ENCODE measurements around the gene EVX2. TPM values are rescaled to one million over a fixed set of nuclear protein-coding genes. Genes with fewer than 3 reads are reported as not detected.

EVX2 gene
- total RNA-seq, 2 experiments from 2014 or later: not detected

GRCh38 chr2:176080540-176081375 lies 3.0 kb downstream of the EVX2 start:
- Histone ChIP-seq H3K4me1 (ENCODE audit: insufficient read depth, low read length) (peaks cover 30% of the 10 kb centered on the region), H3K36me3 (ENCODE audit: insufficient read depth, low read length) (no peaks in the 10 kb centered on the region), H3K4me3 (ENCODE audit: low read length) (no peak overlapping the region), H3K9me3 (ENCODE audit: control insufficient read depth in 1 of 2, insufficient read depth in 1 of 2, low read length in 2 of 2) (peaks cover 71 to 77% of the 10 kb centered on the region in 2 experiments), H3K27ac (ENCODE audit: low read depth in 1 of 2, low read length in 2 of 2) (no peak overlapping the region), H3K27me3 (ENCODE audit: control insufficient read depth in 1 of 2, insufficient read depth in 2 of 2, low read length in 2 of 2) (peaks cover 85 to 92% of the 10 kb centered on the region in 2 experiments)
- peak overlapping the region; percentile 60 for H3K4me3 Mint-ChIP-seq
- intact Hi-C loops (cut with DNase I, micrococcal nuclease): loop anchor here (5.0 to 10.0 kb wide), 3 partner anchors 37 to 1746 kb away; partner anchors contain the start of genes HOXD10 (in 1 of the 2) and SP9 (in 1 of the 2)
- H3K36me3 Mint-ChIP-seq (ENCODE audit: low read depth): peaks cover 56% of the 10 kb centered on the region
- peaks cover 29% of the 10 kb centered on the region for H3K4me1 Mint-ChIP-seq (ENCODE audit: low read depth)
- ATAC-seq (ENCODE audit: poor library complexity) (no peak), DNase-seq (peak in 1 of 14 experiments; percentile 41)
- H3K27ac Mint-ChIP-seq: peak overlapping the region; percentile 75
- peaks cover 16% of the 10 kb centered on the region for H3K9me3 Mint-ChIP-seq
- no peak for TF ChIP-seq CTCF (IDR thresholded peaks at IDR 0.05)
- CTCF ChIA-PET: no interaction called here
- H3K27me3 Mint-ChIP-seq: peaks cover 86% of the 10 kb centered on the region
- POLR2A ChIA-PET: no interaction called here

- Mint-ChIP-seq H3K4me1 (ENCODE audit: low read depth) (peaks cover 29% of the 10 kb centered on the region), H3K36me3 (ENCODE audit: low read depth) (peaks cover 49% of the 10 kb centered on the region), H3K9me3 (peaks cover 19% of the 10 kb centered on the region), H3K4me3 (peak overlapping the region; percentile 73), H3K27me3 (peaks cover 86% of the 10 kb centered on the region), H3K27ac (peak overlapping the region; percentile 83)
- ChIA-PET CTCF (no interaction called here), POLR2A (no interaction called here)
- peaks cover 30% of the 10 kb centered on the region for H3K4me1 ChIP-seq (ENCODE audit: insufficient read depth, low read length)
- H3K9me3 ChIP-seq (ENCODE audit: control insufficient read depth in 1 of 2, insufficient read depth in 1 of 2, low read length in 2 of 2): peaks cover 63 to 83% of the 10 kb centered on the region in 2 experiments
- ATAC-seq (ENCODE audit: poor library complexity) (no peak), DNase-seq (peak in 2 of 14 experiments; percentile 16 to 41)
- TF ChIP-seq CTCF (IDR thresholded peaks at IDR 0.05): no peak
- intact Hi-C loops (cut with DNase I, micrococcal nuclease): loop anchor here (5.0 to 10.0 kb wide), 4 partner anchors 32 to 1745 kb away; partner anchors contain the start of genes HOXD10 (in 1 of the 2) and SP9 (in 1 of the 2)
- H3K36me3 ChIP-seq (ENCODE audit: insufficient read depth, low read length): no peaks in the 10 kb centered on the region
- peaks cover 85 to 92% of the 10 kb centered on the region in 2 experiments for H3K27me3 ChIP-seq (ENCODE audit: control insufficient read depth in 1 of 2, insufficient read depth in 2 of 2, low read length in 2 of 2)
- H3K4me3 ChIP-seq (ENCODE audit: low read length): no peak overlapping the region
- H3K27ac ChIP-seq (ENCODE audit: low read depth in 1 of 2, low read length in 2 of 2): no peak overlapping the region
Measured at GRCh38 chr2:176079831-176080539, 3.8 kb downstream of the EVX2 start.

- POLR2A ChIA-PET: no interaction called here
- H3K4me1 ChIP-seq (ENCODE audit: insufficient read depth, low read length): peaks cover 30% of the 10 kb centered on the region
- peaks cover 29% of the 10 kb centered on the region for H3K4me1 Mint-ChIP-seq (ENCODE audit: low read depth)
- peak overlapping the region; percentile 73 for H3K4me3 Mint-ChIP-seq
- ATAC-seq (ENCODE audit: poor library complexity) (no peak), DNase-seq (no peak)
- H3K36me3 ChIP-seq (ENCODE audit: insufficient read depth, low read length): no peaks in the 10 kb centered on the region
- no peak overlapping the region for H3K4me3 ChIP-seq (ENCODE audit: low read length)
- intact Hi-C loops (cut with DNase I, micrococcal nuclease): loop anchor here in 1 of 2 experiments (5.0 kb wide), 1 partner anchor 33 kb away; no protein-coding TSS in a partner anchor
- no peak for TF ChIP-seq CTCF (IDR thresholded peaks at IDR 0.05)
- CTCF ChIA-PET: no interaction called here
- H3K36me3 Mint-ChIP-seq (ENCODE audit: low read depth): peaks cover 43% of the 10 kb centered on the region
- peaks cover 19% of the 10 kb centered on the region for H3K9me3 Mint-ChIP-seq
- H3K27ac Mint-ChIP-seq: peak overlapping the region; percentile 83
- H3K9me3 ChIP-seq (ENCODE audit: control insufficient read depth in 1 of 2, insufficient read depth in 1 of 2, low read length in 2 of 2): peaks cover 57 to 80% of the 10 kb centered on the region in 2 experiments
- H3K27me3 Mint-ChIP-seq: peaks cover 86% of the 10 kb centered on the region
- H3K27me3 ChIP-seq (ENCODE audit: control insufficient read depth in 1 of 2, insufficient read depth in 2 of 2, low read length in 2 of 2): peaks cover 85 to 92% of the 10 kb centered on the region in 2 experiments
- H3K27ac ChIP-seq (ENCODE audit: low read depth in 1 of 2, low read length in 2 of 2): no peak overlapping the region
Measured at GRCh38 chr2:176079285-176079830, 4.4 kb downstream of the EVX2 start.
